GM18867 (cell line): ENCODE data around the gene SPINK7.
"Not testable (repeated sequence)": the region's sequence is repeated elsewhere in the genome, so short reads cannot be mapped to it uniquely, and the experiment has no call there.

Experiments used
- ATAC-seq: cut with Tn5 transposase; IDR thresholded peaks from one replicate; pipeline ENCODE4 v1.9.1; 2021; ENCODE audit warnings: mild to moderate bottlenecking, moderate library complexity; ENCODE audit not compliant: unreplicated experiment

Gene SPINK7

GRCh38 chr5:148312153-148312552 lies at the start of gene SPINK7:
SPINK7 (plus strand) TSS chr5:148312423; CDS start chr5:148312484, 61 bp downstream.
- ATAC-seq = no peak

DNA sequence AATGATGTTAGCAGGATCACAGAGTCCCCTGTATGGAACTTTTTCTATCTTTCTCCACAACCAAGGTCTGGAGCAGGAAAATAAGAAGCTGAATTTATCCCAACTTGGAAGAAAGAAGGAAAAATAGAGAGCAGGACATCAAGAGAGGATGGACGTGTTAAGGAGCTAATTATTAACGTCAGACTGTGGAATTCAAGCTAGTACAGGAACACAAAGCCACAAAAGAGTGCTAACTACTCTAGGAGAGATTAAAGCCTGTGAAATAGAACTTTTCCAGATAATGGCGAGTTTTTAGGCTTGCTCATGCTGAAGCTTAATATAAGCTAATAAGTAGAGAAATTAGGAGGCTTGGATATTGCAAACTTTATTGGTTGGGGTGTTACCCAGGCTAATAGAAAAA lies 44.3 kb upstream of the SPINK7 start:
- no peak for ATAC-seq

- no peak for ATAC-seq
Observed at GRCh38 chr5:148268566-148268965, 43.7 kb upstream of the SPINK7 start, which contains the start of gene SPINK13. SPINK13 (plus strand) TSS chr5:148268794; CDS start chr5:148270073, 1,279 bp downstream.

DNA sequence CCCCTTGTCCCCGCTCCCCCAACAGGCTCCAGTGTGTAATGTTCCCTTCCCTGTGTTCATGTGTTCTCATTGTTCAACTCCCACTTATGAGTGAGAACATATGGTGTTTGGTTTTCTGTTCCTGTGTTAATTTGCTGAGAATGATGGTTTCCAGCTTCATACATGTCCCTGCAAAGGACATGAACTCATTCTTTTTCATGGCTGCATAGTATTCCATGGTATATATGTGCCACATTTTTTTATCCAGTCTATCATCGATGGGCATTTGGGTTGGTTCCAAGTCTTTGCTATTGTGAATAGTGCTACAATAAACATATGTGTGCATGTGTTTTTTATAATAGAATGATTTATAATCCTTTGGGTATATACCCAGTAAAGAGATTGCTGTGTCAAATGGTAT lies 37.1 kb upstream of the SPINK7 start:
- ATAC-seq = not testable (repeated sequence)

- ATAC-seq = not testable (repeated sequence)
Observed at GRCh38 chr5:148280893-148281292, 31.3 kb upstream of the SPINK7 start.

DNA sequence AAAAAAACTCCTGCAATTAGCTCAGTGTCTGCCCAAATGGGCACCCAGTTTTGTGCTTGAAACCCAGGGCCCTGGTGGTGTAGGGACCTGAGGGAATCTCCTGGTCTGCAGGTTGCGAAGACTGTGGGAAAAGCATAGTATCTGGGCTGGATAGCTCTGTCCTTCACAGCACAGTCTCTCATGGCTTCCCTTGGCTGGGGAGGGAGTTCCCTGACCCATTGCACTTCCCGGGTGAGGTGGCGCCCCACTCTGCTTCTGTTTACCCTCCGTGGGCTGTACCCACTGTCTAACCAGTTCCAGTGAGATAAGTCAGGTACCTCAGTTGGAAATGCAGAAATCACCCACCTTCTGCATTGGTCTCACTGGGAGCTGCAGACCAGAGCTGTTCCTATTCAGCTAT lies 30.9 kb upstream of the SPINK7 start:
- not testable (repeated sequence) for ATAC-seq

DNA sequence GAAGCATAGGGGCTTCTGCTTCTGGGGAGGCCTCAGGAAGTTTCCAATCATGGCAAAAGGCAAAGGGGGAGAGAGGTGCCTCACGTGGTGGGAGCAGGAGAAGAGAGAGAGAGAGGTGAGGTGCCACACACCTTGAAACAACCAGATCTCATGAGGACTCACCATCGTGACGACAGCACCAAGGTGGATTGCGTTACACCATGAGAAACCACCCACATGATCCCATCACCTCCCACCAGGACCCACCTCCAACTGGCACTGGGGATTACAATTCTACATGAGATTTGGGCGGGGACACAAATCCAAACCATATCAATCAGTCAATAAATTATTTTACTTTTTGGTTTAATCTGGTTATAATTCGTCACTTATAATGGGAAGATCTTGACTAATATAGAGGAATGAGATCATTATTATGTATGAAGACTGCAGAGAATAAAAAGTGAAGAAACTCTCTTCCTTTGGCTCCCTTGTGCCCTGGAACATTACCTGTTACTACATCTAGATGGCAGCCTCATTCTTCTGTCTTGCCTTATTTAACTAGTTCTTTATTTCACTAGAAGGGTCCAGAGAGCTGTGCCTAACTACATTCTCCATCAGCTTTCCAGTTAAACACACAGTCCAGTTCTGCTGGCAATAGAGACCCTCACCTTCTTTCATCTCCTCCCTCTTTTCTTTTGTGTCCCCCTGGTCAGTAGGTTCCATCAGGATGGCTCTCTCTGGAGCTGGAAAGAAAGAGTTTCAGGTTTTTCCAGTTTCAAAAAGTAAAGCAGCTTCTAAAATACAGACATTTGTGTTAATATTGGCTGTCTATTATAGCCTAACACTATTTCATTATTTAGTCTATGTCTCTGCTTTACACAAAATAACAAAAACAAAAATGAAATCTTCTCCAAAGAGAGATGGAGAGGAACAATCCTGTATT lies 21.7 kb upstream of the SPINK7 start:
- ATAC-seq = no peak

DNA sequence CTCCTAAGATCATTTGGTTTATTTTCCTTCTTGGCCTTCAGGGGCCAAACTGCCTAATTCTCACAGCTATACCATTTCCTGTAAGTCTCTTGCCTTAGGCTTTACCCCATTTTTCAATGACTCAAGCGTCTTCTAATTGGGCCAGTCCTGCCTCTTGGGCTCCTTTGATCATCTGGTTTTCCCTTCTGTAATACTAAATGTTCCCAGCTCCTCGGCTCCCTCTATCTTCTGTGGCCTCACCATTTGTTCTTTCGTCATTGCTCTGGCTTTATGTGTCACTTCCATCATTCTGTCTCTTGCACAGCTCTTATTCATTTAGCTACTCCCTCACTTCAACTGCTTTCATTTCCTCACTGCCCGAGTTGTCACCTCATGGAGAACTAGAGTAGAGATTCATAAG lies 14.5 kb upstream of the SPINK7 start:
- no peak for ATAC-seq

DNA sequence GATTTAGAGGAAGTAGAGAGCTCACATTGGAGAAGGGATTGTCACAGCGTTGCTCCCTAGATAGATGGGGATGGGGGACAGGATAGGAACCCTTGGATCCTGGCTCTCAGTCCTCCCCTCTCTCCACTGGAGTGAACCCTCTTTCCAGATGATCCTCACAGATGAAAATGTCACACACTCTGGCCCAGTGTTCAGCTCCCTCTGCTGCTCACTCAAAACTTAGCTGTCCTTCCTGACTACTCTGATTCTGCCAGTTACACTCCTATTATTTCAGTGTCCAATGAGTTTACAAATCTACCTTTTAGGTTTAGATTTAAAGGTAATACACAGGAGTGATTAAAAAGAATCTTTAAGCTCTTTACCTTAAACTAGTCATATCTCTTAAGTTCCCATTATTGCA lies 5.8 kb upstream of the SPINK7 start:
- ATAC-seq = no peak

- no peak for ATAC-seq
Observed at GRCh38 chr5:148309019-148309418, 3.2 kb upstream of the SPINK7 start.

GRCh38 chr5:148309746-148310145 lies 2.5 kb upstream of the SPINK7 start:
- no peak for ATAC-seq

GRCh38 chr5:148311484-148311883 lies 739 bp upstream of the SPINK7 start:
- no peak for ATAC-seq

- ATAC-seq = no peak
Observed at GRCh38 chr5:148314187-148314586, 2.0 kb downstream of the SPINK7 start.

- no peak for ATAC-seq
Observed at GRCh38 chr5:148314731-148315130, 2.5 kb downstream of the SPINK7 start.

GRCh38 chr5:148320011-148320963 lies 8.1 kb downstream of the SPINK7 start:
- ATAC-seq = not testable (repeated sequence)

- ATAC-seq = no peak
Observed at GRCh38 chr5:148333262-148333849, 21.1 kb downstream of the SPINK7 start.

- no peak for ATAC-seq
Observed at GRCh38 chr5:148335259-148335658, 23.0 kb downstream of the SPINK7 start, which contains the start of gene SPINK9. SPINK9 (plus strand) TSS chr5:148335559; CDS start chr5:148335614, 55 bp downstream.

- ATAC-seq = no peak
Observed at GRCh38 chr5:148336704-148337435, 24.6 kb downstream of the SPINK7 start.

DNA sequence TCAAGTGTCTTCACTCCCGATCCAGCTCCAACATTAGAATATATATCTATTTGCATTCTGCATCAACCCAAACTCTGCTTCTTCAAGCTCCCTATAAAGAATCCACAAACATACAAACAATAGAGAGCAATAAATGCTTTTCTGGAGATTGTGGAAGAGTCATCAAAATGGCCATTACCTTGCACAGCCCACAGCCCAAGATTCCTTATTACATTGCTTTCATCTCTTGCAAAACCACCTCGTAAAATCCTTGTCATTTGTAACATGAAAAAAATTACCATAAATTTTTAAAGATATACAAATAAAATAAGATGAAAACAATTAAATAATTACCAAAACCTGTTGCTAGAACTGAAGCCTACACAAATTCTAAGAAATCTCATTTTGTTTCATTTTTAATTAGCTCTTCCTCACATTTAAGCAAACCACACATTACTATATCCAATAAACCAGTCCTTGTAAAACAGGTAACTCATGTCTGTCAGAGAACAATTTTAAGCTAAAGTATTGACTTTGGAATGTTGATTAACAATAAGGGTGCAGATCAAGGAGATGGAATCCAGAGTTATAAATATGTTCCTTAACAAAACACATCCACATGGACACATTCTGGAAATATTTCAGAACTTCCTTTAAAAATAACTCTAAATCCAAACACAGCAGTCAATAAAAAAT lies 30.3 kb downstream of the SPINK7 start:
- ATAC-seq = no peak

DNA sequence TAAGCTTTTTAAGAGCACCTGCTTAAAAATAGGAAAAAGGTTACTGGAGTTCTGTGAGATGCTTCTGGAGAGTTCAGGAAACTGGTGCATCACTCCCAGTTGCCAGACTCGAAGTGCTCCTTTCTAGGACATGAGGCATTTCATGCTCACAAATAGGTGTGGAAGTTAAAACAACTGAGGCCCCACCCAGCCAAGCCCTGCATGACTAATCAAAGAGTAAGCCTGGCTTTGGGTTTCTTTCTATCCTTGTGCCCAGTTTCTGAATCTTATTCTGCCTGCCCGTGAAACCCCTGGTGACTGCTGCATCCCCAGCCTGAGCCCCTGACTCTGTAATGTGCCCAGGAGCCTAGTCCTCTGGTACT lies 30.8 kb downstream of the SPINK7 start:
- no peak for ATAC-seq
